Gastroesophageal sphincter (tissue), 4 donors: Measurements from ENCODE around the gene FLNC. TPM values are rescaled to one million over a fixed set of nuclear protein-coding genes. Genes with fewer than 3 reads are reported as not detected.

Experiments used
- ATAC-seq: fragments of 150-250 bp; one replicate; pipeline ENCODE4 v1.9.1; 2016; ENCODE audit warnings: mild to moderate bottlenecking, moderate library complexity
- H3K27ac ChIP-seq, 4 donors: fragments of 200-600 bp; sonication (generic) in 3 of 4; 1 replicate in 3 of 4; 2 replicates in 1 of 4; pipeline ENCODE4 v1.5.1; 2016 to 2019
- H3K27me3 ChIP-seq: fragments of 200-600 bp; sonication (generic); one replicate; pipeline ENCODE4 v1.5.1; 2019
- H3K36me3 ChIP-seq, 2 donors: fragments of 200-600 bp; sonication (generic); one replicate each; pipeline ENCODE4 v1.5.1; 2019; ENCODE audit warnings: control low read depth in 1 of 2
- H3K4me1 ChIP-seq, 3 donors: fragments of 200-600 bp; sonication (generic); 1 replicate in 2 of 3; 2 replicates in 1 of 3; pipeline ENCODE4 v1.5.1; 2016 to 2019; ENCODE audit warnings: control low read depth in 2 of 3
- H3K4me3 ChIP-seq, 2 donors: fragments of 200-600 bp; sonication (generic); one replicate each; pipeline ENCODE4 v1.5.1; 2019; ENCODE audit warnings: mild to moderate bottlenecking in 1 of 2, moderate library complexity in 1 of 2
- H3K9me3 ChIP-seq, 3 donors: fragments of 200-600 bp; sonication (generic); one replicate each; pipeline ENCODE4 v1.5.1; 2017 to 2019; ENCODE audit warnings: control low read depth in 2 of 3
- EP300 ChIP-seq: sonication (generic); formaldehyde crosslinking; IDR thresholded peaks from one replicate; pipeline ENCODE4 v1.6.1; 2017; ENCODE audit warnings: antibody characterized with exemption, mild to moderate bottlenecking
- POLR2A ChIP-seq, 2 donors: fragments of 450-650 bp; IDR thresholded peaks; one replicate each; pipeline ENCODE4 v1.6.1; 2017; ENCODE audit warnings: antibody characterized with exemption in 2 of 2, mild to moderate bottlenecking in 2 of 2, moderate library complexity in 1 of 2
- POLR2AphosphoS5 ChIP-seq: sonication (generic); formaldehyde crosslinking; IDR thresholded peaks from one replicate; pipeline ENCODE4 v1.6.1; 2017; ENCODE audit warnings: antibody characterized with exemption
- WGBS, 2 donors: methylation state at CpG; one replicate each; pipeline ENCODE4 v1.1.5; 2018; ENCODE audit warnings: low coverage in 1 of 2; 5-methylcytosine and 5-hydroxymethylcytosine counted together
- total RNA-seq, 4 donors: library from RNA; depleted of rRNA; stranded (reverse); fragments of >200 nt; gene quantifications; one replicate each; pipeline ENCODE4 v1.1.0, GENCODE V29; 2016
- TF ChIP-seq, protein P1 (sequence below), 4 experiments: fragments of 200-600 bp in 2 of 4; fragments of 450-650 bp in 2 of 4; sonication (generic) in 1 of 4; IDR thresholded peaks; one replicate each; pipeline ENCODE4 v1.5.1; 2017 to 2019; ENCODE audit warnings: antibody characterized with exemption in 4 of 4, mild to moderate bottlenecking in 2 of 4, moderate library complexity in 2 of 4

FLNC gene
- total RNA-seq, 4 donors from 2014 or later: 308 to 1,162 (median 401) TPM

- no peak overlapping the region for H3K4me3 ChIP-seq
- H3K9me3 ChIP-seq: no peaks in the 10 kb centered on the region
- H3K27me3 ChIP-seq: no peaks in the 10 kb centered on the region
- H3K36me3 ChIP-seq: peaks cover 0 to 75% of the 10 kb centered on the region in 2 donors
- no peak for TF ChIP-seq POLR2A (IDR thresholded peaks at IDR 0.05)
- TF ChIP-seq POLR2AphosphoS5: no peak
- TF ChIP-seq EP300: no peak
- H3K27ac ChIP-seq: no peak overlapping the region
- WGBS, 2 donors: 92% methylated on average over 2 of the region's 6 CpGs; no CpG with 5 or more reads in 1 of the 2 donors
- ATAC-seq: no peak
- H3K4me1 ChIP-seq: no peaks in the 10 kb centered on the region
These were observed 25.7 kb upstream of the FLNC start for GRCh38 chr7:128804484-128804883.

DNA sequence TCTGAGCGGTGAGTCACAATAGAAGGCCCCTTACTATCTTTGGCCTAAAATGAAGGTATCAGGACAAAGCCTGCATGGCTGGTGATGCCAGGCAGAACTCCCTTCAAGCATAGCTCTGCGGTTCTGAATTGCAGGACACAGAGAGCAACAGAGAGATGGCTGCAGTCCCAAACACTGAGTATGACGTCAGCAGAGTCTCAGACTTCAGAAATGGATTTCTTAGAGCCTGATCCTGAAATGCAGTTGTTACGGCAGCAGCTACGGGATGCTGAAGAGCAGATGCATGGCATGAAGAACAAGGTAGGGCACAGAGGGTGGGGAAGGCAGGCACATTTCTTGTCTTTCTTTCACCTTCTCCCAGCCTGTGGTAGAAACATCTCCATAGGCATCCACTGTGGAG lies 25.0 kb upstream of the FLNC start:
- Histone ChIP-seq H3K9me3 (no peaks in the 10 kb centered on the region), H3K4me1 (no peaks in the 10 kb centered on the region), H3K27ac (no peak overlapping the region), H3K36me3 (peaks cover 0 to 82% of the 10 kb centered on the region in 2 donors), H3K4me3 (no peak overlapping the region), H3K27me3 (no peaks in the 10 kb centered on the region)
- ATAC-seq: no peak
- TF ChIP-seq, protein P1, sequence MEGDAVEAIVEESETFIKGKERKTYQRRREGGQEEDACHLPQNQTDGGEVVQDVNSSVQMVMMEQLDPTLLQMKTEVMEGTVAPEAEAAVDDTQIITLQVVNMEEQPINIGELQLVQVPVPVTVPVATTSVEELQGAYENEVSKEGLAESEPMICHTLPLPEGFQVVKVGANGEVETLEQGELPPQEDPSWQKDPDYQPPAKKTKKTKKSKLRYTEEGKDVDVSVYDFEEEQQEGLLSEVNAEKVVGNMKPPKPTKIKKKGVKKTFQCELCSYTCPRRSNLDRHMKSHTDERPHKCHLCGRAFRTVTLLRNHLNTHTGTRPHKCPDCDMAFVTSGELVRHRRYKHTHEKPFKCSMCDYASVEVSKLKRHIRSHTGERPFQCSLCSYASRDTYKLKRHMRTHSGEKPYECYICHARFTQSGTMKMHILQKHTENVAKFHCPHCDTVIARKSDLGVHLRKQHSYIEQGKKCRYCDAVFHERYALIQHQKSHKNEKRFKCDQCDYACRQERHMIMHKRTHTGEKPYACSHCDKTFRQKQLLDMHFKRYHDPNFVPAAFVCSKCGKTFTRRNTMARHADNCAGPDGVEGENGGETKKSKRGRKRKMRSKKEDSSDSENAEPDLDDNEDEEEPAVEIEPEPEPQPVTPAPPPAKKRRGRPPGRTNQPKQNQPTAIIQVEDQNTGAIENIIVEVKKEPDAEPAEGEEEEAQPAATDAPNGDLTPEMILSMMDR (IDR thresholded peaks at IDR 0.05): no peak
- no peak for TF ChIP-seq POLR2A (IDR thresholded peaks at IDR 0.05)
- no peak for TF ChIP-seq POLR2AphosphoS5
- no peak for TF ChIP-seq EP300
- WGBS, 2 donors: 78% methylated on average over 5 of the region's 5 CpGs; no CpG with 5 or more reads in 1 of the 2 donors

GRCh38 chr7:128807191-128807590 lies 23.0 kb upstream of the FLNC start:
- ATAC-seq: no peak
- 76 to 100% methylated on average over 1 to 2 of the region's 8 CpGs for WGBS, 2 donors
- no peak overlapping the region for H3K4me3 ChIP-seq
- no peaks in the 10 kb centered on the region for H3K27me3 ChIP-seq
- H3K36me3 ChIP-seq: peaks cover 0 to 72% of the 10 kb centered on the region in 2 donors
- TF ChIP-seq EP300 (no peak), POLR2A (IDR thresholded peaks at IDR 0.05) (no peak), POLR2AphosphoS5 (no peak)
- TF ChIP-seq, protein P1 (IDR thresholded peaks at IDR 0.05): no peak
- no peak overlapping the region for H3K27ac ChIP-seq
- H3K9me3 ChIP-seq: no peaks in the 10 kb centered on the region
- H3K4me1 ChIP-seq: no peaks in the 10 kb centered on the region

GRCh38 chr7:128809363-128809762 lies 20.8 kb upstream of the FLNC start:
- H3K36me3 ChIP-seq: peaks cover 0 to 65% of the 10 kb centered on the region in 2 donors
- no peak overlapping the region for H3K27ac ChIP-seq
- no peak for ATAC-seq
- H3K9me3 ChIP-seq: no peaks in the 10 kb centered on the region
- H3K4me3 ChIP-seq: no peak overlapping the region
- TF ChIP-seq EP300: no peak
- TF ChIP-seq POLR2AphosphoS5: no peak
- TF ChIP-seq, protein P1 (IDR thresholded peaks at IDR 0.05): no peak
- TF ChIP-seq POLR2A (IDR thresholded peaks at IDR 0.05): no peak
- no peaks in the 10 kb centered on the region for H3K27me3 ChIP-seq
- WGBS, 2 donors: 100% methylated on average over 1 to 2 of the region's 3 CpGs
- no peaks in the 10 kb centered on the region for H3K4me1 ChIP-seq

- Histone ChIP-seq H3K4me1 (no peaks in the 10 kb centered on the region), H3K9me3 (no peaks in the 10 kb centered on the region), H3K36me3 (peaks cover 0 to 54% of the 10 kb centered on the region in 2 donors), H3K27me3 (no peaks in the 10 kb centered on the region), H3K4me3 (no peak overlapping the region), H3K27ac (no peak overlapping the region)
- TF ChIP-seq POLR2A (IDR thresholded peaks at IDR 0.05): no peak
- no peak for TF ChIP-seq EP300
- no peak for TF ChIP-seq POLR2AphosphoS5
- TF ChIP-seq, protein P1 (IDR thresholded peaks at IDR 0.05): no peak
- ATAC-seq: no peak
- WGBS, 2 donors: 63 to 90% methylated on average over 2 of the region's 2 CpGs
These were observed 19.7 kb upstream of the FLNC start for GRCh38 chr7:128810473-128810872.
